HT-29 (cell line): ENCODE data around the gene SPDYE1. TPM values are rescaled to one million over a fixed set of nuclear protein-coding genes. Genes with fewer than 3 reads are reported as not detected.
"Not testable (repeated sequence)": the region's sequence is repeated elsewhere in the genome, so short reads cannot be mapped to it uniquely, and the experiment has no call there.

ENCODE experiments used
- DNase-seq: peaks from one replicate; pipeline ENCODE4 v3.0.0-alpha.2; 2015; ENCODE audit warnings: low spot score
- total RNA-seq: library from RNA; depleted of rRNA; stranded (reverse); fragments of >200 nt; shearing (Covaris generic); gene quantifications from 2 replicates; pipeline ENCODE4 v1.2.3, GENCODE V29; 2014; rRNA removed

SPDYE1 gene
- not detected in 2 replicates for total RNA-seq

GRCh38 chr7:43997532-43997931 is at the start of gene SPDYE1:
SPDYE1 (plus strand) TSS chr7:43997897; CDS start chr7:43999950, 2,053 bp downstream.
- DNase-seq, result not testable (repeated sequence)

GRCh38 chr7:43952028-43952427 is 45.7 kb upstream of the SPDYE1 start:
- no peak for DNase-seq

- no peak for DNase-seq
Measured at GRCh38 chr7:43953071-43953470, 44.6 kb upstream of the SPDYE1 start.

- peak; percentile 78 for DNase-seq
Measured at GRCh38 chr7:43954524-43955228, 43.0 kb upstream of the SPDYE1 start.

- no peak for DNase-seq
Measured at GRCh38 chr7:43956027-43956426, 41.7 kb upstream of the SPDYE1 start.

GRCh38 chr7:43960933-43961332 is 36.8 kb upstream of the SPDYE1 start:
- DNase-seq, result no peak

GRCh38 chr7:43966392-43966791 is 31.3 kb upstream of the SPDYE1 start:
- not testable (repeated sequence) for DNase-seq

GRCh38 chr7:43968172-43969040 is 29.3 kb upstream of the SPDYE1 start:
- DNase-seq, result not testable (repeated sequence)

- not testable (repeated sequence) for DNase-seq
Measured at GRCh38 chr7:43969586-43969985, 28.1 kb upstream of the SPDYE1 start.

- DNase-seq, result not testable (repeated sequence)
Measured at GRCh38 chr7:43970698-43971097, 27.0 kb upstream of the SPDYE1 start.

GRCh38 chr7:43974033-43974573 is 23.6 kb upstream of the SPDYE1 start:
- not testable (repeated sequence) for DNase-seq

GRCh38 chr7:43974725-43975482 is 22.8 kb upstream of the SPDYE1 start:
- not testable (repeated sequence) for DNase-seq

- no peak for DNase-seq
Measured at GRCh38 chr7:43977525-43977924, 20.2 kb upstream of the SPDYE1 start.

- DNase-seq, result not testable (repeated sequence)
Measured at GRCh38 chr7:43978102-43978501, 19.6 kb upstream of the SPDYE1 start.

- DNase-seq, result not testable (repeated sequence)
Measured at GRCh38 chr7:43982848-43983247, 14.8 kb upstream of the SPDYE1 start.

- not testable (repeated sequence) for DNase-seq
Measured at GRCh38 chr7:43983736-43984135, 14.0 kb upstream of the SPDYE1 start.

- DNase-seq, result peak; percentile 79
Measured at GRCh38 chr7:43985904-43986864, 11.5 kb upstream of the SPDYE1 start.

- DNase-seq, result not testable (repeated sequence)
Measured at GRCh38 chr7:43987476-43987875, 10.2 kb upstream of the SPDYE1 start.

GRCh38 chr7:43990011-43990585 is 7.6 kb upstream of the SPDYE1 start:
- DNase-seq, result not testable (repeated sequence)

GRCh38 chr7:43990829-43991228 is 6.9 kb upstream of the SPDYE1 start:
- not testable (repeated sequence) for DNase-seq
